B cell (primary cell): ENCODE measurements around the gene TMEM120B.
"Not testable (repeated sequence)": the region's sequence is repeated elsewhere in the genome, so short reads cannot be mapped to it uniquely, and the experiment has no call there.

ENCODE experiments used
- CTCF ChIP-seq: fragments of 200-600 bp; IDR thresholded peaks from one replicate; pipeline ENCODE4 v1.8.0; 2022; ENCODE audit warnings: antibody characterized with exemption, mild to moderate bottlenecking
- EZH2 ChIP-seq: IDR thresholded peaks from 2 replicates; pipeline ENCODE4 v1.6.1; 2012; ENCODE audit warnings: borderline replicate concordance, low read depth, mild to moderate bottlenecking, moderate library complexity, low read length; ENCODE audit not compliant: insufficient read depth, poor library complexity, severe bottlenecking

GRCh38 chr12:121745545-121745944 lies 33.0 kb downstream of the TMEM120B start:
- not testable (repeated sequence) for TF ChIP-seq CTCF, EZH2
